H9 (cell line): ENCODE measurements around the gene PGR. TPM values are rescaled to one million over a fixed set of nuclear protein-coding genes. Genes with fewer than 3 reads are reported as not detected.

Experiments used
- DNase-seq: peaks from one replicate; pipeline ENCODE4 v3.0.0-alpha.2; 2017
- H2AFZ ChIP-seq: one replicate; pipeline ENCODE4 v1.6.1; 2013; ENCODE audit warnings: mild to moderate bottlenecking, low read length, control low read depth, moderate library complexity
- H2AK5ac ChIP-seq: 2 replicates; pipeline ENCODE4 v1.6.1; 2013; ENCODE audit warnings: low read length, control low read depth, mixed read lengths; ENCODE audit not compliant: insufficient read length
- H2BK120ac ChIP-seq: one replicate; pipeline ENCODE4 v1.6.1; 2013; ENCODE audit warnings: low read depth, mild to moderate bottlenecking, low read length, control low read depth, inconsistent platforms; ENCODE audit not compliant: poor library complexity, severe bottlenecking
- H2BK12ac ChIP-seq: 2 replicates; pipeline ENCODE4 v1.6.1; 2013; ENCODE audit warnings: low read length, control low read depth, mixed read lengths, low read depth; ENCODE audit not compliant: insufficient read length
- H2BK15ac ChIP-seq: 2 replicates; pipeline ENCODE4 v1.6.1; 2013; ENCODE audit warnings: low read depth, low read length, control low read depth
- H2BK20ac ChIP-seq: one replicate; pipeline ENCODE4 v1.6.1; 2013; ENCODE audit warnings: low read depth, mild to moderate bottlenecking, low read length, control low read depth, inconsistent platforms; ENCODE audit not compliant: poor library complexity, severe bottlenecking
- H2BK5ac ChIP-seq: 2 replicates; pipeline ENCODE4 v1.6.1; 2013; ENCODE audit warnings: low read length, control low read depth, mixed read lengths; ENCODE audit not compliant: insufficient read length
- H3K14ac ChIP-seq: 2 replicates; pipeline ENCODE4 v1.6.1; 2013; ENCODE audit warnings: low read length, control low read depth; ENCODE audit not compliant: insufficient read depth
- H3K18ac ChIP-seq: 2 replicates; pipeline ENCODE4 v1.6.1; 2013; ENCODE audit warnings: low read depth, mild to moderate bottlenecking, mixed read lengths, low read length, control low read depth; ENCODE audit not compliant: insufficient read length
- H3K23ac ChIP-seq: 2 replicates; pipeline ENCODE4 v1.6.1; 2013; ENCODE audit warnings: low read length, control low read depth, mixed read lengths, low read depth; ENCODE audit not compliant: insufficient read length
- H3K23me2 ChIP-seq: 2 replicates; pipeline ENCODE4 v1.6.1; 2013; ENCODE audit warnings: low read depth, mild to moderate bottlenecking, mixed read lengths, low read length, control low read depth; ENCODE audit not compliant: insufficient read length, poor library complexity, severe bottlenecking
- H3K27ac ChIP-seq: 2 replicates; pipeline ENCODE4 v1.5.1; 2013; ENCODE audit warnings: low read length, control low read depth, mixed read lengths, low read depth; ENCODE audit not compliant: insufficient read length
- H3K27me3 ChIP-seq: 2 replicates; pipeline ENCODE4 v1.6.1; 2013; ENCODE audit warnings: low read length, control low read depth, inconsistent platforms; ENCODE audit not compliant: insufficient read depth
- H3K4ac ChIP-seq: 2 replicates; pipeline ENCODE4 v1.6.1; 2013; ENCODE audit warnings: low read depth, mild to moderate bottlenecking, control low read depth, inconsistent platforms, low read length, moderate library complexity
- H3K4me1 ChIP-seq: 2 replicates; pipeline ENCODE4 v1.6.1; 2013; ENCODE audit warnings: low read length, control low read depth, inconsistent platforms; ENCODE audit not compliant: insufficient read depth
- H3K4me2 ChIP-seq: 2 replicates; pipeline ENCODE4 v1.6.1; 2013; ENCODE audit warnings: low read length, control low read depth, mixed read lengths; ENCODE audit not compliant: insufficient read length, insufficient read depth
- H3K56ac ChIP-seq: 2 replicates; pipeline ENCODE4 v1.6.1; 2013; ENCODE audit warnings: low read depth, mild to moderate bottlenecking, mixed read lengths, low read length, control low read depth; ENCODE audit not compliant: insufficient read length
- H3K79me1 ChIP-seq: 2 replicates; pipeline ENCODE4 v1.6.1; 2013; ENCODE audit warnings: low read depth, mild to moderate bottlenecking, moderate library complexity, low read length, control low read depth, inconsistent platforms; ENCODE audit not compliant: insufficient read depth, poor library complexity, severe bottlenecking
- H3K79me2 ChIP-seq: 2 replicates; pipeline ENCODE4 v1.6.1; 2013; ENCODE audit warnings: low read length, control low read depth, inconsistent platforms; ENCODE audit not compliant: insufficient read depth
- H3K9ac ChIP-seq: 2 replicates; pipeline ENCODE4 v1.6.1; 2013; ENCODE audit warnings: low read length, control low read depth, mixed read lengths; ENCODE audit not compliant: insufficient read length; ENCODE audit errors: extremely low read depth
- H3K9me3 ChIP-seq: one replicate; pipeline ENCODE4 v1.6.1; 2013; ENCODE audit warnings: low read depth, low read length, inconsistent platforms; ENCODE audit not compliant: control insufficient read depth
- H3T11ph ChIP-seq: one replicate; pipeline ENCODE4 v1.6.1; 2013; ENCODE audit warnings: mild to moderate bottlenecking, low read length, control low read depth, inconsistent platforms
- H4K20me1 ChIP-seq: one replicate; pipeline ENCODE4 v1.6.1; 2013; ENCODE audit not compliant: control insufficient read depth, insufficient read length, insufficient read depth
- H4K5ac ChIP-seq: 2 replicates; pipeline ENCODE4 v1.6.1; 2013; ENCODE audit warnings: low read depth, mild to moderate bottlenecking, mixed read lengths, low read length, control low read depth; ENCODE audit not compliant: insufficient read length
- H4K8ac ChIP-seq: replicated peaks from 2 replicates; pipeline ENCODE4 v1.6.1; 2013; ENCODE audit warnings: low read length, control low read depth, mixed read lengths, low read depth; ENCODE audit not compliant: insufficient read length
- H4K91ac ChIP-seq: 2 replicates; pipeline ENCODE4 v1.6.1; 2013; ENCODE audit warnings: low read depth, mild to moderate bottlenecking, moderate library complexity, mixed read lengths, low read length, control low read depth; ENCODE audit not compliant: insufficient read length
- H3K27ac Mint-ChIP-seq, 3 experiments: 2 replicates in 2 of 3; 3 replicates in 1 of 3; pipeline ENCODE4 v1.8.0; 2020 to 2021; ENCODE audit warnings: mixed read lengths in 3 of 3, mild to moderate bottlenecking in 1 of 3, moderate library complexity in 1 of 3
- H3K27me3 Mint-ChIP-seq: 2 replicates; pipeline ENCODE4 v1.8.0; 2021; ENCODE audit warnings: low read depth, mild to moderate bottlenecking, moderate library complexity, mixed read lengths
- H3K36me3 Mint-ChIP-seq, 3 experiments: 2 replicates in 2 of 3; 3 replicates in 1 of 3; pipeline ENCODE4 v1.8.0; 2020 to 2021; ENCODE audit warnings: low read depth in 3 of 3, mixed read lengths in 3 of 3; ENCODE audit not compliant: insufficient read depth in 1 of 3
- H3K4me1 Mint-ChIP-seq, 2 experiments: 2 replicates each; pipeline ENCODE4 v1.8.0; 2020; ENCODE audit warnings: mixed read lengths in 2 of 2
- H3K4me3 Mint-ChIP-seq, 2 experiments: 2 replicates in 1 of 2; 3 replicates in 1 of 2; pipeline ENCODE4 v1.8.0; 2020 to 2021; ENCODE audit warnings: mild to moderate bottlenecking in 2 of 2, mixed read lengths in 2 of 2, moderate library complexity in 1 of 2
- H3K9me3 Mint-ChIP-seq, 2 experiments: 2 replicates in 1 of 2; 3 replicates in 1 of 2; pipeline ENCODE4 v1.8.0; 2020; ENCODE audit warnings: mild to moderate bottlenecking in 2 of 2, mixed read lengths in 2 of 2, moderate library complexity in 1 of 2
- total RNA-seq: library from RNA; stranded (reverse); gene quantifications from 2 replicates; pipeline ENCODE4 v1.2.1, GENCODE V29; 2021
- TF ChIP-seq, protein P1 (sequence below): fragments of 200-600 bp; sonication (generic); conservative IDR thresholded peaks from 3 replicates; pipeline ENCODE4 v1.8.0; 2021; ENCODE audit warnings: antibody characterized with exemption, mild to moderate bottlenecking

The PGR gene
- total RNA-seq, 1 experiment from 2014 or later = 0.02 TPM

DNA sequence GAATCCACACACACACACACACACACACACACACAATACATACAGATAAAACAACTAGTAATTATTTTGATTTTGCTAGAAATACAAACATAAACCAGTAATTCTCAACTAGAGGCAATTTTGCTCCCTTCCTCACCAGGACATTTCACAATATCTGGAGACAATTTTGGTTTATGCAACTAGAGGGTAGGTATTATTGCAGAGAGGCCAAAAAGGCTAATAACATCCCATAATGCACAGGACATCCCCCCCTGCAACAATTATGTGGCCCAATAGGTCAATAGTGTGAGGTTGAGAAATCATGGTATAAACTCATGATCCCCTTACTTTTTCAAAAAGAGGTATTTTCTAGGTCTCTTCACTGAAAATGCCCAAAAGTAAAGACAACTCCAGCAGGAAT lies 29.0 kb downstream of the PGR start:
- Histone ChIP-seq H4K8ac (no peak overlapping the region), H2BK15ac (no peak overlapping the region), H3K23ac (no peak overlapping the region), H3T11ph (no peak overlapping the region), H3K27me3 (no peaks in the 10 kb centered on the region), H2BK12ac (no peak overlapping the region), H3K9me3 (no peaks in the 10 kb centered on the region), H3K79me2 (no peaks in the 10 kb centered on the region), H2BK120ac (no peak overlapping the region), H3K9ac (no peak overlapping the region), H3K4ac (no peak overlapping the region), H4K5ac (no peak overlapping the region), H3K79me1 (no peaks in the 10 kb centered on the region), H2BK20ac (no peak overlapping the region), H3K4me1 (no peaks in the 10 kb centered on the region; the same call in 1 of the 2 replicates), H2AK5ac (no peak overlapping the region), H3K27ac (no peak overlapping the region), H2AFZ (no peak overlapping the region), H3K14ac (no peak overlapping the region), H3K23me2 (no peaks in the 10 kb centered on the region), H4K91ac (no peak overlapping the region), H3K18ac (no peak overlapping the region), H3K4me2 (no peak overlapping the region), H4K20me1 (no peaks in the 10 kb centered on the region), H2BK5ac (no peak overlapping the region), H3K56ac (no peak overlapping the region)
- TF ChIP-seq, protein P1, sequence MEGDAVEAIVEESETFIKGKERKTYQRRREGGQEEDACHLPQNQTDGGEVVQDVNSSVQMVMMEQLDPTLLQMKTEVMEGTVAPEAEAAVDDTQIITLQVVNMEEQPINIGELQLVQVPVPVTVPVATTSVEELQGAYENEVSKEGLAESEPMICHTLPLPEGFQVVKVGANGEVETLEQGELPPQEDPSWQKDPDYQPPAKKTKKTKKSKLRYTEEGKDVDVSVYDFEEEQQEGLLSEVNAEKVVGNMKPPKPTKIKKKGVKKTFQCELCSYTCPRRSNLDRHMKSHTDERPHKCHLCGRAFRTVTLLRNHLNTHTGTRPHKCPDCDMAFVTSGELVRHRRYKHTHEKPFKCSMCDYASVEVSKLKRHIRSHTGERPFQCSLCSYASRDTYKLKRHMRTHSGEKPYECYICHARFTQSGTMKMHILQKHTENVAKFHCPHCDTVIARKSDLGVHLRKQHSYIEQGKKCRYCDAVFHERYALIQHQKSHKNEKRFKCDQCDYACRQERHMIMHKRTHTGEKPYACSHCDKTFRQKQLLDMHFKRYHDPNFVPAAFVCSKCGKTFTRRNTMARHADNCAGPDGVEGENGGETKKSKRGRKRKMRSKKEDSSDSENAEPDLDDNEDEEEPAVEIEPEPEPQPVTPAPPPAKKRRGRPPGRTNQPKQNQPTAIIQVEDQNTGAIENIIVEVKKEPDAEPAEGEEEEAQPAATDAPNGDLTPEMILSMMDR = no peak
- H3K27ac Mint-ChIP-seq = no peak overlapping the region
- DNase-seq = no peak
- peaks cover 3% of the 10 kb centered on the region in 2 experiments; a peak in 1 of 4 replicates for H3K4me1 Mint-ChIP-seq
- H3K27me3 Mint-ChIP-seq = no peaks in the 10 kb centered on the region
- H3K4me3 Mint-ChIP-seq = no peak overlapping the region
- H3K9me3 Mint-ChIP-seq = peaks cover 0 to 5% of the 10 kb centered on the region in 2 experiments; a peak in 4 of 5 replicates
- no peaks in the 10 kb centered on the region for H3K36me3 Mint-ChIP-seq
